ENCODE measurements around the gene FBLIM1.

FBLIM1 gene

DNA sequence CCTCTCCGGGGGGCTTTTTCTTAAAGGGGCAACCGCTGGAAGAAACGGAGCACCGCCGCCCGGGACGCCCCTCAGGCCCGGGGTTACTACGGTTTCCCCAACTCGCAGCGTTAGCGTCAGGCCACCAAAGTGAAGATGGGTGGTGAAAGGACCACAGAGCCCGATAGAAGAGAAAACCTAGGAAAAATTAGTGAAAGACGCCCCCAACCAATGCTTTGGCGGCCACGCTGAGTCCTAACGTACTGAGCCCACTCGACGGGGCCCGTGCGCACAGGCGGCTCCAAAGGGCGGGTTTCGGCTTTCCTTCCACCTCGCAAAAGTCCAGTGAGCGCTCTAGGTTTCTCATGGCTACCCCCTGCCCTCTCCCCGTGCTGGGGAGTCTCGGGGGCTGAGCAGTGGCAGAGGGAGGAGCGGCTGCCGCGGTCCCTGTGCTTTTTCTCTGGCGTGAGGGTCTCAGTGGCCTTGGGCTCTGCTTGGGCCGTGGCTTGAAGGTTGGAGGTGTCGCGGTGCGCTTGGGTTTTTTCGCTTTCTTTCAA is 76.7 kb downstream of the FBLIM1 start:
- DNase-seq (ENCODE audit: extremely low spot score) = no peak
- ChIA-PET CTCF (no interaction called here), POLR2A (interaction anchor here (3.8 kb wide), 1 partner anchor 12 kb away, joined by 24 read pairs; the partner anchor contains the start of gene SPEN)
- TF ChIP-seq, protein P1, sequence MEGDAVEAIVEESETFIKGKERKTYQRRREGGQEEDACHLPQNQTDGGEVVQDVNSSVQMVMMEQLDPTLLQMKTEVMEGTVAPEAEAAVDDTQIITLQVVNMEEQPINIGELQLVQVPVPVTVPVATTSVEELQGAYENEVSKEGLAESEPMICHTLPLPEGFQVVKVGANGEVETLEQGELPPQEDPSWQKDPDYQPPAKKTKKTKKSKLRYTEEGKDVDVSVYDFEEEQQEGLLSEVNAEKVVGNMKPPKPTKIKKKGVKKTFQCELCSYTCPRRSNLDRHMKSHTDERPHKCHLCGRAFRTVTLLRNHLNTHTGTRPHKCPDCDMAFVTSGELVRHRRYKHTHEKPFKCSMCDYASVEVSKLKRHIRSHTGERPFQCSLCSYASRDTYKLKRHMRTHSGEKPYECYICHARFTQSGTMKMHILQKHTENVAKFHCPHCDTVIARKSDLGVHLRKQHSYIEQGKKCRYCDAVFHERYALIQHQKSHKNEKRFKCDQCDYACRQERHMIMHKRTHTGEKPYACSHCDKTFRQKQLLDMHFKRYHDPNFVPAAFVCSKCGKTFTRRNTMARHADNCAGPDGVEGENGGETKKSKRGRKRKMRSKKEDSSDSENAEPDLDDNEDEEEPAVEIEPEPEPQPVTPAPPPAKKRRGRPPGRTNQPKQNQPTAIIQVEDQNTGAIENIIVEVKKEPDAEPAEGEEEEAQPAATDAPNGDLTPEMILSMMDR (IDR thresholded peaks at IDR 0.05; ENCODE audit: control extremely low read depth, extremely low read depth, low read depth, missing control alignments) = no peak

DNA sequence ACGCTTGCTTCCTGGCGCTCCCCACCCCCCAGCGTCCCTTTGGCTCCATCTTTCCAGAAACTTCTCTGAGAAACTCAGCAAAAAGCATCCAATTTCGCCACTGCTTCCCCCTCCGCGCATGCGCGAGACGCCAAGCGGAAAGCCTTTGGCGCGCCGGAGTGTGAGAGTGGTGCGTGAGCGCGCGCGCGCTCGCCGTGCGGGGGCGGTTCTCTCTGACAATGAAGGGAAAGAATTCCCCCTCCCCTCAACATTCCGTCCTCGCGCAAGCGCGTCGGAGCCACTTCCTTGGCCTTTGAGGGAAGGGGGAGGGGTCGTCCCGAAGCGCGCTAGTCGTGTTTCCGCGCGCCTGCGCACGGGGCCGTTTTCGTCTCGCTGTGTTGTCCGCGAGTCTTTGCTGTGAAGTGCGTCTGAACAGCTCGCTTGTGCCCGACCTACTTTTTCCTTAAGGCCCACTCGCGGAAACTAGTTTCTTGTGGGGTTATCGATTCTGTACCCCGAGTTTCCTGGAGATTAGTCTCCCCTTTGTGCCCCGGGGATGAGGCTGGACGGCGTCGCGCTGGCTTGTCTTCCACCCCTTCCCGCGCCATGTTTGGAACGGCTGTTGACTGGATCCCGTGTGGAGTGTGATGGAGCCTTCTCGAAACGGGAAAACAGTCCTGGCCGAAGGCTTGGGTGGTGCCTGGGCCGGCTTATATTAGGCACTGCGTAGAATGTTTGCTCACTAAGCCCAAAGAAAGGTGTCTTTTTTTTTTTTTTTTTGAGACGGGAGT is 77.3 kb downstream of the FBLIM1 start:
- TF ChIP-seq, protein P1 (IDR thresholded peaks at IDR 0.05; ENCODE audit: control extremely low read depth, extremely low read depth, low read depth, missing control alignments) = no peak
- ChIA-PET POLR2A (interaction anchor here (1.2 to 3.8 kb wide), 2 partner anchors 11 to 13 kb away, joined by 5 to 24 read pairs; partner anchors contain the start of gene SPEN), CTCF (no interaction called here)
- peak; percentile 90 for DNase-seq (ENCODE audit: extremely low spot score)
